ACC112 (cell line): ENCODE results near the gene MTMR3.
"Not testable (repeated sequence)": the region's sequence is repeated elsewhere in the genome, so short reads cannot be mapped to it uniquely, and the experiment has no call there.

Source experiments
- H2AFZ ChIP-seq: fragments of 200-600 bp; sonication (generic); one replicate; pipeline ENCODE4 v1.6.0; 2017; ENCODE audit warnings: antibody characterized with exemption, low read length; ENCODE audit not compliant: unreplicated experiment
- H3K27ac ChIP-seq: fragments of 200-600 bp; sonication (generic); 2 replicates; pipeline ENCODE4 v1.5.1; 2014; ENCODE audit warnings: low read depth, mild to moderate bottlenecking, antibody characterized with exemption, low read length, moderate library complexity
- H3K27me3 ChIP-seq: fragments of 200-600 bp; sonication (generic); 2 replicates; pipeline ENCODE4 v1.6.1; 2014; ENCODE audit warnings: mild to moderate bottlenecking, antibody characterized with exemption, low read length, moderate library complexity, mixed read lengths; ENCODE audit not compliant: insufficient read depth
- H3K36me3 ChIP-seq: fragments of 200-600 bp; sonication (generic); 2 replicates; pipeline ENCODE4 v1.6.1; 2016; ENCODE audit warnings: mild to moderate bottlenecking, antibody characterized with exemption, low read length, moderate library complexity, mixed read lengths; ENCODE audit not compliant: insufficient read depth
- H3K4me1 ChIP-seq: fragments of 200-600 bp; sonication (generic); one replicate; pipeline ENCODE4 v1.6.1; 2016; ENCODE audit warnings: low read length, mixed read lengths; ENCODE audit not compliant: insufficient read depth, unreplicated experiment, control insufficient read depth
- H3K4me3 ChIP-seq: fragments of 200-600 bp; sonication (generic); 2 replicates; pipeline ENCODE4 v1.5.1; 2014; ENCODE audit warnings: mild to moderate bottlenecking, low read depth, low read length
- H3K79me2 ChIP-seq: fragments of 200-600 bp; sonication (generic); one replicate; pipeline ENCODE4 v1.6.0; 2016; ENCODE audit warnings: low read length; ENCODE audit not compliant: control insufficient read depth, unreplicated experiment, insufficient read depth

MTMR3 gene

DNA sequence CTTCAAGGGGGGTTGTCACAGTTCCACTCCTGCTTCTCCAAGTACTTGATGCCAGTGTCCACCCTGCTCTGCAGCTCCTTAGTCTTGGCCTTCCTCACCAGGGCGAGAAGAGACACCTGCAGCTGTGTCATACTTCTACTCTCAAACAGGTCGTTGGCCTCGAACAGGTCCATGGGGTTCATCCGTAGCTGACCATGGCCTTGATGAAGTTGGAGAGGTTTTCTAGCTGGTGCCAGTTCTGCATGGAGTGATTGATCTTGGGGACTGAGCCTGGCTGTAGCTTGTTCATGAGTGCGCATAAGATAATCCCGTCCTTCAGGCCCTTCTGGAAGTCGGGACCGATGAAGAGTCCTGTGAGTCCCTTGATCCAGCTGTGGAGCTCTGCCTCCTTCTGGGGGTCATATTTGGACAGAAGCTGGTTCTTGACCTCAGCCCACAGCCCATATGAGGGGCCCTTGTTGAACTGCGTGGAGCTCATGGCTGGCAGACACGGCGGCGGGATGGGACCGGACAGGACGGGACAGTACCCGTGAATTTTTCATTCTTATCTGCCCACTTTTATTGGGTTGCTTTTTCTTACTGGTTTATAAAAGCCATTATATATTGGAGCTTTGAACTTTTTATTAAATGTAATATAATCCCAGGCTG lies 163.9 kb downstream of the MTMR3 start:
- no peaks in the 10 kb centered on the region for H3K79me2 ChIP-seq
- peaks cover 15% of the 10 kb centered on the region for H3K4me1 ChIP-seq
- H3K27ac ChIP-seq, result no peak overlapping the region
- no peaks in the 10 kb centered on the region for H3K36me3 ChIP-seq
- H2AFZ ChIP-seq, result no peak overlapping the region
- no peaks in the 10 kb centered on the region for H3K27me3 ChIP-seq
- no peak overlapping the region for H3K4me3 ChIP-seq

DNA sequence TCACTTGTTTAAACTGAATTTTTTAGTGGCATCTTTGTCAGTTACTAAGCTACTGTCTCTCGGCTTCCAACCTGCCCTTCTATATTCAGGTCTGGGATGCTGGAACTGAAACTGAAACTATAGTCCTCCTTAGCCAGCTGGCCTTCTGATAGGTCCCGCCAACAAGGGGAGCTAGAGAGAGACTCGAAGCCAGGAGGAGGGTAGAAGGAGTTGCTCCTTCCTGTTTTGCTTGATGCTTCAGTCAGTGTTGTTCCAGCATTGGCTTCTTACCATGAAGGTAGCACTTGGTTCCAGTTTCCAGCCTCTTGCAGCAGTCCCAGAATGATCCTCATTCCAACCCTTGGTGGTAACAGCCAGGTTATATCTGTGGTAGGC lies 164.4 kb downstream of the MTMR3 start:
- H3K36me3 ChIP-seq, result no peaks in the 10 kb centered on the region
- H3K4me1 ChIP-seq, result peaks cover 15% of the 10 kb centered on the region
- H2AFZ ChIP-seq, result no peak overlapping the region
- no peak overlapping the region for H3K4me3 ChIP-seq
- no peaks in the 10 kb centered on the region for H3K27me3 ChIP-seq
- no peak overlapping the region for H3K27ac ChIP-seq
- no peaks in the 10 kb centered on the region for H3K79me2 ChIP-seq

DNA sequence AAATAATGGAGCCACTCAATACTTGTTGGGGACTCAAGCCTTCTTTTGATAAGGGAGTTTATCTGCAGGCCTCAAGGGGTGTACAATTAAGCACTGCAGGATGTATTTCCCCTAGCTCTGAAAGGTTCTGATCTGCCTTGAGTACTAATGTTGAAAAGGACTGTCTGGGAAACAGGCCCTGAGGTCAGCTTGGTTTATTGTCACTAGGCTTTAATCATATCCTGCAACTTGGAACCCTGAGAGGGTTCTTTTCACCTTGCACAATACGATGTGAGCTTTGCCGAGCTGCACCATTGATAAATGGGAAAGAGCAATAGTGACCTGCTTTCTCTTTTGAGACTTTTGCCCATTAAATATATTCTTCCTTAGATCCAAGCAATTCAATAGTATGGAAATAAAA lies 165.7 kb downstream of the MTMR3 start:
- Histone ChIP-seq H3K4me1 (peaks cover 10% of the 10 kb centered on the region), H2AFZ (no peak overlapping the region), H3K79me2 (no peaks in the 10 kb centered on the region), H3K4me3 (no peak overlapping the region), H3K27ac (no peak overlapping the region), H3K27me3 (no peaks in the 10 kb centered on the region), H3K36me3 (no peaks in the 10 kb centered on the region)

DNA sequence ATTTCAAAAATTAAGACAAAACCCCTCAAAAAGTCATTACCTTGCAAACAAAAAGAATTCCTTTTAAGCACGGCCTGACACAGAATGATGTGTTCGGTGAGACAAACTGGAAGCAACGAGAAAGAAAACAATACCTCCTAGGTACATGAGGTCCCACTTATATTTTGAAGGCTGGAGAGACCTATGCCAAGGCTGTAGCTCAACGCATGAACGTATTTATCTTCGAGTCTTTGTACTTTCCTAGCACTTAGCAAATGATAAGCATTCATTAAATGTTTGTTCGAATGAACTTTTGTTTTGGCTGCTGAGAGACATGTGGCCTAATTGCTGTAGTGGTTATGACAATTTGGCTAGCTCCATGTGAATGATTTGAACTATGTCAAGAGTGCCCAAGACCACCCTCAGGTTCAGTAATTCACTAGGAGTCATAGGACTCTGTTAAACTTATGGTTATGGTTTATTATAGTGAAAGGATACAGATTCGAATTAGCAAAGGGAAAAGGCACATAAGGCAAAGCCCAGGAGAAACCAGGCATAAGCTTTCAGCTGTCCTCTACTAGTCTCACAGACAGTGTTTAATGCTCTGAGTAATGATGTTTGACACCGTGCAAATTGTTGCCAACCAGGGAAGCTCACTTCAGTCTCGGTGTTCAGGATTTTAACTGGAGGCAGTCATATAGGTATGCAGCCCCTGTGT lies 171.2 kb downstream of the MTMR3 start:
- H3K4me1 ChIP-seq, result no peaks in the 10 kb centered on the region
- no peak overlapping the region for H2AFZ ChIP-seq
- H3K27ac ChIP-seq, result no peak overlapping the region
- no peaks in the 10 kb centered on the region for H3K27me3 ChIP-seq
- H3K36me3 ChIP-seq, result no peaks in the 10 kb centered on the region
- no peak overlapping the region for H3K4me3 ChIP-seq
- no peaks in the 10 kb centered on the region for H3K79me2 ChIP-seq

DNA sequence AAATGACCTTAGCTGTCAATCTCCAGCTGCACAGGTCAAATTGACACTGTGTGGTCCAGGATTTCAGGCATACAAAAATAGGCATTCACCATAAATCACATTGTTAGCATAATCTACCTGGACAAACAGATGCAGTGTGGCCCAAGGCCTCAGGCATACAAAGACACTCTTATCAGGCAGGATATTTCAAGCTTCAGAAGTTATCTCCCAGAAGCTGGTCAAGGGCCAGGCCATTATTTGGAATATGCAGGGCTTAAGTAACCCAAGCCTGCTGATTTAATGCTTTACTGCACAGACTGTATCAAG lies 171.7 kb downstream of the MTMR3 start:
- H3K27ac ChIP-seq, result no peak overlapping the region
- H2AFZ ChIP-seq, result no peak overlapping the region
- no peak overlapping the region for H3K4me3 ChIP-seq
- no peaks in the 10 kb centered on the region for H3K79me2 ChIP-seq
- no peaks in the 10 kb centered on the region for H3K27me3 ChIP-seq
- H3K36me3 ChIP-seq, result no peaks in the 10 kb centered on the region
- H3K4me1 ChIP-seq, result no peaks in the 10 kb centered on the region

DNA sequence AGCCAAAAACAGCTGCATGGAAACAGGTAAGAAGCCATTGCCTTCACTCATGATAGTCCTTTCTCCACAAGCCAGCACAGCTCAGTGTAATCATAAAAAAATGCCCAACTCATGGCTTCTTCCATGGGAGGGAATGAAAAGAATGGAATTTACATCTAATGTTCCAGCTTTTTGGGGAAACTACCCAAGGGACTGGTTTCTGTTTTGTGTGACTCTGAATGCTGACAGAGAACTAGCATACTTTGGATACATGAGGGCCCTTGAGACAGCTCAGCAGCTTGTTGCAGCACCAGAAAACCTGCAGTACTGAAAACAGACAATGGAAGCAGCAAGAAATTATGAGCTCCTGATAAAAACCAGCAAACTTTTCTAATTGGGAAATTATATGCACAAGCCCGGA lies 173.0 kb downstream of the MTMR3 start:
- H3K79me2 ChIP-seq, result no peaks in the 10 kb centered on the region
- H2AFZ ChIP-seq, result no peak overlapping the region
- H3K27ac ChIP-seq, result no peak overlapping the region
- H3K27me3 ChIP-seq, result no peaks in the 10 kb centered on the region
- no peak overlapping the region for H3K4me3 ChIP-seq
- no peaks in the 10 kb centered on the region for H3K4me1 ChIP-seq
- no peaks in the 10 kb centered on the region for H3K36me3 ChIP-seq

DNA sequence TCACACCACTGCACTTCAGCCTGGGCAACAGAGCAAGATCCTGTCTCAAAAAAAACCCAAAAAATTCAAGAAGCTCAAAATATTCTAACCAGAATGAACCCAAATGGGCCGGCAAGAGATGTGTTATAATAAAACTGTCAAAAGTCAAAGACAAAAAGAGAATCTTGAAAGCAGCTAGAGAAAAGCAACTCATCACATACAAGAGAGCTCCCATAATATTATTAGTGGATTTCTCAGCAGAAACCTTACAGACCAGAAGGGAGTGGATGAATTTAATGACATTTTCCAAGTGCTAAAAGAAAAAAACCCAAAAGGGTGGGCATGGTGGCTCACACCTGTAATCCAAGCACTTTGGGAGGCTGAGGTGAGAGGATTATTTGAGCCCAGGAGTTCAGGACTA lies 174.4 kb downstream of the MTMR3 start:
- Histone ChIP-seq H3K36me3 (no peaks in the 10 kb centered on the region), H3K79me2 (no peaks in the 10 kb centered on the region), H3K27me3 (no peaks in the 10 kb centered on the region), H3K4me3 (no peak overlapping the region), H3K4me1 (no peaks in the 10 kb centered on the region), H2AFZ (no peak overlapping the region), H3K27ac (no peak overlapping the region)

DNA sequence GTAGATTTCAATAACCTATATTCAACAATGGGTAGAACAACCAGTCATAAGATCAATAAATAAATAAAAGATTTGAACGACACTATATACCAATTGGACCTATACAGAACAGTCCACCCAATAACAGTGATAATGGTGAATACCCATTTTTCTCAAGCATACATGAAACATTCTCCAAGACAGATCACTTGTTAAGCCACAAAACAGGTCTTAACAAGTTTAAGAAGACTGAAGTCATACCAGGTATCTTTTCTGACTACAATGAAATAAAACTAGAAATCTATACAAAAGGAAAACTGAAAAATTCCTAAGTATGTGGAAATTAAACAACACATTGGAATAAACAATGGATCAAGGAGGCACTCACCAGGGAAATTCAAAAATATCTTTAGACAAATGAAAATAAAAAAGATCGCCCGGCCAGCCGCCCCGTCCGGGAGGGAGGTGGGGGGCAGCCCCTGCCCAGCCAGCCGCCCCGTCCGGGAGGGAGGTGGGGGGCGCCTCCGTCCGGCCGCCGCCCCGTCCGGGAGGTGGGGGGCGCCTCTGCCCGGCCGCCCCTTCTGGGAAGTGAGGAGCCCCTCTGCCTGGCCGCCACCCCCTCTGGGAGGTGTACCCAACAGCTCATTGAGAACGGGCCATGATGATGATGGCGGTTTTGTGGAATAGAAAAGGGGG lies 176.5 kb downstream of the MTMR3 start:
- not testable (repeated sequence) for H3K36me3 ChIP-seq, H3K4me1 ChIP-seq, H3K4me3 ChIP-seq, H3K79me2 ChIP-seq, H3K27ac ChIP-seq, H3K27me3 ChIP-seq, H2AFZ ChIP-seq

DNA sequence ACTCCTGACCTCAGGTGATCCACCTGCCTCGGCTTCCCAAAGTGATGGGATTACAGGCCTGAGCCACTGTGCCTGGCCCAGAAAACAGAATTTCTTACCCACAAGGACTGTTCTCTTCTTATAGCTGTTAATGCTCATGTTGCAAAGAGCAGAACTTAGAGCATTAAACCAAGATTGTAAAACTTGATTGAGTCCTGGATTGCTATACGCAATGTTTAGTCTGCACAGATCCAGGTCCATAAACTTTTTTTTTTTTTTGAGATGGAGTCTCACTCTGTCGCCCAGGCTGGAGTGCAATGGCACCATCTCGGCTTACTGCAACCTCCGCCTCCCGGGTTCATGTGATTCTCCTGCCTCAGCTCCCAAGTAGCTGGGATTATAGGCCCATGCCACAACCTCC lies 178.1 kb downstream of the MTMR3 start:
- H3K4me1 ChIP-seq, result not testable (repeated sequence)

DNA sequence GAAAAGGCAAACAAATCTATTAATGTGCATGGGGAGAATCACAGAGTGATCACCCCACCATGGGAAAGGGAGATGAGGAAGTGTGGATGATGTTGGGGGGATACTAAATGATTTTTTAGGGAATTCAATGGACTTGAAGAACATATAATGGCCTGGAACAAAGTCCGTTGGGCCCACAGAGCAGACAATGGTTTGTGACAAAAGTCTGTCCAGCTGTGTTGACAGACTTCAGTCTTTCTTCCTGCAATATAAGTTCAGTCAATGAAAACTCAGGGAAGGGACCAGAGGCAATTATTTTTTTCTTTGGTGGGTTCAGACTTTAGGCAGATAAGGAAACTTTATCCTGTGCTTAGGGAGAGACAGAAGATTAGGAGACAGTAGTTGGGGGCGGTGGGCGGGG lies 179.3 kb downstream of the MTMR3 start:
- no peak overlapping the region for H2AFZ ChIP-seq
- H3K27me3 ChIP-seq, result no peaks in the 10 kb centered on the region
- H3K36me3 ChIP-seq, result no peaks in the 10 kb centered on the region
- H3K4me1 ChIP-seq, result no peaks in the 10 kb centered on the region
- no peak overlapping the region for H3K4me3 ChIP-seq
- no peaks in the 10 kb centered on the region for H3K79me2 ChIP-seq
- no peak overlapping the region for H3K27ac ChIP-seq

More for the DNA sequence above, 178.1 kb downstream of the MTMR3 start:
- H3K4me3 ChIP-seq, H3K79me2 ChIP-seq, H3K27ac ChIP-seq, H3K36me3 ChIP-seq, H2AFZ ChIP-seq, H3K27me3 ChIP-seq: not testable (repeated sequence)

DNA sequence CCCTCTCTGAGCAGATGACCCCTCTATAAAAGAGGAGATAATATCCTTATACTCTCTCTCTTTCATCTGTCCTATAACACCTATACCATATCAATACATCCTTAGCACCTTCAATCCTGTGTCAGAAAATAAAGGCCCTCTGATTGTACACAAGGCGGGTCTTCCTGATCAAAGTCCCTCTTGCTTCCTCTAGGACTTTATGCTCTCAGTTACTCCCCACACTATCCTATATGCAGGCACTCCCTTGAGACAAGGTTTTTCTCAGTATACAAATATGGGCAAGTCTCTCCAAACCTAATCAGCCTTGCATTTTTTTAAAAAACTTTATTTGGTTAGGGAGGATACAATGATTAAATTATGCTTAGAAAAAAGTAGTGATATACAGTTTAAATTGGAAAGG lies 180.0 kb downstream of the MTMR3 start:
- no peaks in the 10 kb centered on the region for H3K36me3 ChIP-seq
- no peak overlapping the region for H3K4me3 ChIP-seq
- H2AFZ ChIP-seq, result no peak overlapping the region

More for the DNA sequence above, 180.0 kb downstream of the MTMR3 start:
- Histone ChIP-seq H3K27me3 (no peaks in the 10 kb centered on the region), H3K27ac (no peak overlapping the region), H3K4me1 (no peaks in the 10 kb centered on the region), H3K79me2 (no peaks in the 10 kb centered on the region)
